ENCODE results near the gene P3H1.

P3H1 gene

GRCh38 chr1:42698081-42698813 is 68.6 kb downstream of the P3H1 start:
- no peak for TF ChIP-seq POLR2AphosphoS5 (IDR thresholded peaks at IDR 0.05; ENCODE audit: low read depth, low read length)
- no peak for TF ChIP-seq SIN3A (IDR thresholded peaks at IDR 0.05; ENCODE audit: borderline replicate concordance, insufficient read depth, low read length)
- TF ChIP-seq REST (IDR thresholded peaks at IDR 0.05; ENCODE audit: insufficient read depth in 1 of 2, low read depth in 2 of 2, low read length in 2 of 2): no peak
- TF ChIP-seq TAF1 (IDR thresholded peaks at IDR 0.05; ENCODE audit: borderline replicate concordance, insufficient read depth, low read length): no peak

Measured in PFSK-1 (cell line).